GM10266 (cell line): ENCODE measurements around the gene SFTPA1.
"Not testable (repeated sequence)": the region's sequence is repeated elsewhere in the genome, so short reads cannot be mapped to it uniquely, and the experiment has no call there.

Source experiments
- DNase-seq: peaks from one replicate; pipeline ENCODE4 v3.0.0; 2012; ENCODE audit errors: extremely low spot score
- CTCF ChIP-seq: IDR thresholded peaks from 2 replicates; pipeline ENCODE4 v1.5.1; 2012; ENCODE audit warnings: mild to moderate bottlenecking, low read depth; ENCODE audit not compliant: control insufficient read depth, insufficient read depth; ENCODE audit errors: missing control alignments

Gene SFTPA1

DNA sequence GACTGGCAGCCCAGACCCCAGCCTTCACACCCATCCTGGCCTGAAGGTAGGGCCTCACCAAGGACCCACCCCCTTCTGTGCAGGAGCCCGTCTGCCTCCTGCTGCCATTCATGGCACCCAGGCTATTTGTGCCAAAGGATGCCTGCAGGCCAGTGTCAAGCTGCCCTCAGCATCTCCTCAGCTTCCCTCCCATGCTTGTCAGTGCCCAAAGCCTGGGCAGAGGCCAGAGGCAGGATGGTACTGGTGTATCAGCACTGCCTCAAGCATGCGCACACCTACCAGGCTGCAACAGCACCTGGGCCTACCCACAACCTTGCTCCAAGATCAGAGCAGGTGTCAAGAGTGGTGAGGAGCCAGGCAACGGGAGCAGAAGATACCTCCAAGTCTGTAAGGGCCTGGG lies 27.6 kb downstream of the SFTPA1 start:
- DNase-seq, result no peak
- TF ChIP-seq CTCF, result no peak

DNA sequence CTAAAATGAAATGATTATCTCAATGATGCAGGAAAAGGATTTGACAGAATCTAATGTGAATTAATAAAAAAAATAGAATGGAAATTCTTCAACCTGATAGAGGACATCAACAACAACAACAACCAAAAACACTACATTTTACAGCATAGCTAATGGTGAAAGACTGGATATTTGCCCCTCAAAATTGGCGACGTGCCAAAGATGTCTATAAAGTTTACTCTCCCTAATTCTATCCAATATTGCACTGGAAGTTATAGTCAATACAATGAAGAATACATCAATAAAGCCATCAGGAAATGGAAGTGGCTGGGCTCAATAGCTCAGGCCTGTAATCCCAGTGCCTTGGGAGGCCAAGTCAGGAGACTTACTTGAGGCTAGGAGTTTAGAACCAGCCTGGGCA lies 42.0 kb downstream of the SFTPA1 start:
- DNase-seq, result not testable (repeated sequence)

- not testable (repeated sequence) for DNase-seq
Observed at GRCh38 chr10:79663287-79663686, 52.5 kb downstream of the SFTPA1 start.

DNA sequence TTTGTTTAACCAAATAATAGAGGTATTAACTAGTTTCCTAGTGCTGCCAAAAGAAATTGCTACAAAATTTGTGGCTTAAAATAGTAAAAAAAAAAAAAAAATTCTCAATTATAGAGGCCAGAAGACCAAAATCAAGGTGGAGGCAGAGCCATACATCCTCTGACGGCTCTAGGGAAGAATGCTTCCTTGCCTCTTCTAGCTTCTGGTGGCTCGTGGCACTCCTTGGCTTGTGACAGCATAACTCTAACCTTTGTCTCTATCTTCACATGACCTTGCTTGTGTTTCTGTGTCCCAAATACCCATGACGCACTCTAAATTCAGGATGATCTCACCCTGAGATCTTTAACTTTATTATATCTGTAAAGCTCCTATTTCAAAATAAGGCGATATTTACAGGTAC lies 53.9 kb downstream of the SFTPA1 start:
- DNase-seq, result not testable (repeated sequence)
